HepG2 (cell line): Measurements from ENCODE around the gene NTN3. TPM values are rescaled to one million over a fixed set of nuclear protein-coding genes. Genes with fewer than 3 reads are reported as not detected.

Experiments used
- ATAC-seq: fragments of 200-7000 bp; cut with Tn5 transposase; 3 replicates; pipeline ENCODE4 v1.9.1; 2020; ENCODE audit warnings: mild to moderate bottlenecking, moderate library complexity
- BruUV-seq: library from RNA; stranded (reverse); fragments of 400-500 nt; replicated peaks from 2 replicates; lab custom pipeline; 2021; lab: Mats Ljungman, UMichigan
- CTCF ChIA-PET: fragments of 300-600 bp; formaldehyde crosslinking; extraction: SDS; loops from one replicate; lab custom pipeline; 2021; ENCODE audit warnings: low total read pairs, inconsistent platforms, low intra/inter-chr PET ratio; lab: Yijun Ruan, JAX
- POLR2A ChIA-PET: fragments of 350-600 bp; sonication (Branson Sonifier 250); formaldehyde crosslinking; loops from one replicate; lab custom pipeline; 2020; ENCODE audit warnings: antibody characterized with exemption, inconsistent platforms; lab: Yijun Ruan, JAX
- DNase-seq: peaks from one replicate; pipeline ENCODE4 v3.0.0-alpha.2; 2015; ENCODE audit warnings: low spot score
- FAIRE-seq: peaks from 3 replicates; lab custom pipeline; 2011; peaks lifted over from hg19 to GRCh38; lab: Jason Lieb, UNC
- H2AFZ ChIP-seq: one replicate; pipeline ENCODE4 v1.6.1; 2011; ENCODE audit warnings: low read length, inconsistent platforms
- H3K27ac ChIP-seq: fragments of 300-600 bp; 3 replicates; pipeline ENCODE4 v1.8.0; 2011; ENCODE audit warnings: mixed run types, mild to moderate bottlenecking, mixed read lengths, low read length, inconsistent platforms; ENCODE audit not compliant: insufficient read depth; ENCODE audit errors: extremely low read length
- H3K27me3 ChIP-seq, 2 experiments: fragments of 200-600 bp in 1 of 2; 2 replicates in 1 of 2; 3 replicates in 1 of 2; pipeline versions ENCODE4 v1.6.0 to v1.8.0; 2011; ENCODE audit warnings: low read length in 2 of 2, mild to moderate bottlenecking in 2 of 2, moderate library complexity in 2 of 2, inconsistent platforms in 1 of 2; ENCODE audit not compliant: insufficient read depth in 2 of 2, control insufficient read depth in 1 of 2
- H3K36me3 ChIP-seq, 2 experiments: fragments of 200-600 bp in 1 of 2; replicated peaks in 1 of 2; 2 replicates in 1 of 2; 3 replicates in 1 of 2; pipeline versions ENCODE4 v1.5.1 to v1.8.0; 2011; ENCODE audit warnings: low read length in 2 of 2, inconsistent platforms in 1 of 2; ENCODE audit not compliant: insufficient read depth in 2 of 2, control insufficient read depth in 1 of 2
- H3K4me1 ChIP-seq: 2 replicates; pipeline ENCODE4 v1.5.1; 2012; ENCODE audit warnings: low read length, inconsistent platforms; ENCODE audit not compliant: insufficient read depth
- H3K4me2 ChIP-seq: 2 replicates; pipeline ENCODE4 v1.6.0; 2011; ENCODE audit warnings: low read depth, low read length, inconsistent platforms
- H3K4me3 ChIP-seq, 3 experiments: fragments of 200-600 bp in 1 of 3; sonication (generic), shearing (Covaris generic) in 1 of 3; replicated peaks in 1 of 3; 2 replicates each; pipeline ENCODE4 v1.5.1; 2011 to 2016; ENCODE audit warnings: low read length in 3 of 3, inconsistent platforms in 2 of 3, low read depth in 2 of 3, mild to moderate bottlenecking in 2 of 3, control low read depth in 1 of 3, mixed read lengths in 1 of 3; ENCODE audit not compliant: insufficient read depth in 1 of 3
- H3K79me2 ChIP-seq: one replicate; pipeline ENCODE4 v1.6.1; 2011; ENCODE audit warnings: low read length, inconsistent platforms; ENCODE audit not compliant: insufficient read depth
- H3K9ac ChIP-seq: 2 replicates; pipeline ENCODE4 v1.6.0; 2011; ENCODE audit warnings: mild to moderate bottlenecking, low read depth, low read length, inconsistent platforms; ENCODE audit not compliant: insufficient read depth
- H3K9me3 ChIP-seq: 2 replicates; pipeline ENCODE4 v1.5.1; 2012; ENCODE audit warnings: mild to moderate bottlenecking, low read length
- H4K20me1 ChIP-seq: 2 replicates; pipeline ENCODE4 v1.6.0; 2011; ENCODE audit warnings: inconsistent platforms, mild to moderate bottlenecking, low read length, moderate library complexity; ENCODE audit not compliant: insufficient read depth
- CHD4 ChIP-seq: fragments of 200-600 bp; sonication (generic); IDR thresholded peaks from 2 replicates; pipeline ENCODE4 v1.7.0; 2017; ENCODE audit warnings: mild to moderate bottlenecking, low read length, borderline replicate concordance
- ELF3 ChIP-seq: IDR thresholded peaks from 2 replicates; pipeline ENCODE4 v1.6.1; 2016; ENCODE audit warnings: missing genetic modification reagents, missing compliant biosample characterization
- GFI1 ChIP-seq: sonication (generic); formaldehyde crosslinking; IDR thresholded peaks from 2 replicates; pipeline ENCODE4 v1.5.0; 2020; ENCODE audit warnings: missing genetic modification reagents, mild to moderate bottlenecking, borderline replicate concordance
- HNRNPK ChIP-seq: fragments of 200-400 bp; formaldehyde crosslinking; IDR thresholded peaks from 2 replicates; pipeline ENCODE4 v1.6.1; 2018; ENCODE audit warnings: low read length, low read depth, moderate library complexity, mild to moderate bottlenecking; ENCODE audit not compliant: poor library complexity, severe bottlenecking
- ISX ChIP-seq: sonication (generic); formaldehyde crosslinking; conservative IDR thresholded peaks from 2 replicates; pipeline ENCODE4 v1.5.0; 2020; ENCODE audit warnings: missing genetic modification reagents
- KDM1A ChIP-seq: IDR thresholded peaks from 2 replicates; pipeline ENCODE4 v1.6.1; 2016; ENCODE audit warnings: missing compliant biosample characterization
- NPAS2 ChIP-seq: sonication (generic); formaldehyde crosslinking; IDR thresholded peaks from 2 replicates; pipeline ENCODE4 v1.8.0; 2022; ENCODE audit warnings: mild to moderate bottlenecking, missing genetic modification reagents, borderline replicate concordance
- RARA ChIP-seq: IDR thresholded peaks from 2 replicates; pipeline ENCODE4 v1.6.1; 2016; ENCODE audit warnings: missing genetic modification reagents, missing compliant biosample characterization
- RNF2 ChIP-seq: fragments of 450-650 bp; conservative IDR thresholded peaks from 2 replicates; pipeline ENCODE4 v1.6.1; 2016; ENCODE audit warnings: low read depth
- SNRNP70 ChIP-seq: fragments of 200-400 bp; formaldehyde crosslinking; IDR thresholded peaks from 2 replicates; pipeline ENCODE4 v1.6.1; 2017; ENCODE audit warnings: mild to moderate bottlenecking, low read depth, low read length, moderate library complexity
- SP5 ChIP-seq: IDR thresholded peaks from 2 replicates; pipeline ENCODE4 v1.6.1; 2016; ENCODE audit warnings: low read depth, borderline replicate concordance
- ZKSCAN8 ChIP-seq: IDR thresholded peaks from 2 replicates; pipeline ENCODE4 v1.6.1; 2016; ENCODE audit warnings: borderline replicate concordance, missing genetic modification reagents, missing compliant biosample characterization
- ZNF256 ChIP-seq: sonication (generic); formaldehyde crosslinking; conservative IDR thresholded peaks from 2 replicates; pipeline ENCODE4 v1.4.0; 2020; ENCODE audit warnings: missing genetic modification reagents
- ZNF335 ChIP-seq: sonication (generic); formaldehyde crosslinking; IDR thresholded peaks from 2 replicates; pipeline ENCODE4 v1.4.0; 2020; ENCODE audit warnings: missing genetic modification reagents
- ZNF383 ChIP-seq: sonication (generic); formaldehyde crosslinking; IDR thresholded peaks from 2 replicates; pipeline ENCODE4 v1.4.0; 2020; ENCODE audit warnings: missing genetic modification reagents, mild to moderate bottlenecking, borderline replicate concordance
- ZNF547 ChIP-seq: sonication (generic); formaldehyde crosslinking; IDR thresholded peaks from 2 replicates; pipeline ENCODE4 v1.5.1; 2020; ENCODE audit warnings: mild to moderate bottlenecking, missing genetic modification reagents
- ZNF563 ChIP-seq: sonication (generic); formaldehyde crosslinking; IDR thresholded peaks from 2 replicates; pipeline ENCODE4 v1.8.0; 2022; ENCODE audit warnings: mild to moderate bottlenecking, moderate library complexity, missing genetic modification reagents
- ZNF605 ChIP-seq: sonication (generic); formaldehyde crosslinking; IDR thresholded peaks from 2 replicates; pipeline ENCODE4 v1.8.0; 2022; ENCODE audit warnings: mild to moderate bottlenecking, missing genetic modification reagents
- ZNF788 ChIP-seq: sonication (generic); formaldehyde crosslinking; IDR thresholded peaks from 2 replicates; pipeline ENCODE4 v1.5.0; 2020; ENCODE audit warnings: mild to moderate bottlenecking, missing genetic modification reagents, borderline replicate concordance
- ZNF841 ChIP-seq: sonication (generic); formaldehyde crosslinking; IDR thresholded peaks from 2 replicates; pipeline ENCODE4 v1.8.1; 2023; ENCODE audit warnings: missing genetic modification reagents, borderline replicate concordance
- WGBS: methylation state at CpG from one replicate; pipeline ENCODE4 v1.1.6; 2017; ENCODE audit warnings: low lambda C conversion rate; 5-methylcytosine and 5-hydroxymethylcytosine counted together
- in situ Hi-C: cut with HindIII; loops from 2 replicates; pipeline ENCODE4 v1.10.0; 2017; ENCODE audit warnings: low pct_unique_long_range_greater_than_20kb; ENCODE audit not compliant: extremely low pct_ligation_motif_present
- intact Hi-C: fragments of 100-400 bp; cut with micrococcal nuclease; formaldehyde crosslinking; loops from one replicate; pipeline ENCODE4 v1.10.0; 2022; ENCODE audit not compliant: unreplicated experiment
- polyA plus RNA-seq, 8 experiments: library from polyadenylated mRNA; depleted of rRNA in 3 of 8; stranded (reverse) in 7 of 8; unstranded in 1 of 8; fragments of >200 nt; fragmentation: Illumina TruSeq in 4 of 8; extraction: Trizol in 4 of 8; gene quantifications; 2 replicates each; pipeline versions ENCODE4 v1.2.1 to v1.2.3, GENCODE V29; 2011 to 2016; ENCODE audit warnings: low read depth in 4 of 8, missing spikeins in 1 of 8, mixed read lengths in 1 of 8; ENCODE audit not compliant: insufficient read depth in 1 of 8
- total RNA-seq, 5 experiments: library from RNA; depleted of rRNA; stranded (reverse); fragments of >200 nt; fragmentation: Illumina TruSeq; extraction: Trizol; gene quantifications; 2 replicates each; pipeline ENCODE4 v1.2.3, GENCODE V29; 2016; ENCODE audit warnings: low read depth in 1 of 5
- TF ChIP-seq, protein P1 (sequence below): sonication (generic); formaldehyde crosslinking; IDR thresholded peaks from 2 replicates; pipeline ENCODE4 v1.4.0; 2020; ENCODE audit warnings: mild to moderate bottlenecking, low read depth, missing genetic modification reagents
- TF ChIP-seq, protein P2 (sequence below): IDR thresholded peaks from 2 replicates; pipeline ENCODE4 v1.6.1; 2016; ENCODE audit warnings: low read depth, control low read depth

NTN3 gene
- total and polyA plus RNA-seq, 2 of the 13 experiments (the other 11 are each of a cell fraction or from before 2014, with no cell fraction given) = 0.09 to 0.20 TPM

DNA sequence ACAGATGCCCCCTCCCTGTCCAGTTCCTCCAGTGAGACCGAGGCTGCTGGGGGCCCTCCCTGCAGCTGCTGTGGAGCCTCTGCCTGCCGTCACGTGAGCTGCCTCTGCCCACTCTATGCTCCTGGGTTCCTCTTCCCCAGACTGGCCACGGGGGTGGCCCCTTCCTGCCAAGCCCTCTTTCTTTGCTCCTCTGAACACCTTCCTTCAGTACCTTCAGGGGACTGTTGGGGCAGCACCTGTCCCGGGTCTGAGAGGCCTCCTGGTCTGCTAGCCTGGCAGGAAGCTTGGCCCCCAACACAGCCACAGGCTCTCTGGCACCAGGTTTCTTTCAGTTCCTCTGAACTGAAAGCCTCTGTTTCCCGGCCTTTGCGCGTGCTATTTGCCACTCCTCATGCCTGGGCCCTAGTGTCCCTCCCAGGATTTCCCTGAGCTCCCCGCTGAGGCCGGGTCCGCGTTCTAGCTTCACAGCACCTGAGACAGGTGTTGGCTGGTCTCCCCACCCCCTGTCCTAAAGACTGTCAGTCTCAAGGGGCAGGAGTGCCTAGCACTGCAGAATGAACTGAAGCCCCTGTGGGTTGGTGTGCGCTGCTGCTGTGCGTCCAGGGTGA lies 36.1 kb downstream of the NTN3 start (continued):
- TF ChIP-seq, protein P1, sequence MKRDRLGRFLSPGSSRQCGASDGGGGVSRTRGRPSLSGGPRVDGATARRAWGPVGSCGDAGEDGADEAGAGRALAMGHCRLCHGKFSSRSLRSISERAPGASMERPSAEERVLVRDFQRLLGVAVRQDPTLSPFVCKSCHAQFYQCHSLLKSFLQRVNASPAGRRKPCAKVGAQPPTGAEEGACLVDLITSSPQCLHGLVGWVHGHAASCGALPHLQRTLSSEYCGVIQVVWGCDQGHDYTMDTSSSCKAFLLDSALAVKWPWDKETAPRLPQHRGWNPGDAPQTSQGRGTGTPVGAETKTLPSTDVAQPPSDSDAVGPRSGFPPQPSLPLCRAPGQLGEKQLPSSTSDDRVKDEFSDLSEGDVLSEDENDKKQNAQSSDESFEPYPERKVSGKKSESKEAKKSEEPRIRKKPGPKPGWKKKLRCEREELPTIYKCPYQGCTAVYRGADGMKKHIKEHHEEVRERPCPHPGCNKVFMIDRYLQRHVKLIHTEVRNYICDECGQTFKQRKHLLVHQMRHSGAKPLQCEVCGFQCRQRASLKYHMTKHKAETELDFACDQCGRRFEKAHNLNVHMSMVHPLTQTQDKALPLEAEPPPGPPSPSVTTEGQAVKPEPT (CRISPR knock-in tag) = no peak
- TF ChIP-seq ZNF256 (CRISPR knock-in tag) = no peak

DNA sequence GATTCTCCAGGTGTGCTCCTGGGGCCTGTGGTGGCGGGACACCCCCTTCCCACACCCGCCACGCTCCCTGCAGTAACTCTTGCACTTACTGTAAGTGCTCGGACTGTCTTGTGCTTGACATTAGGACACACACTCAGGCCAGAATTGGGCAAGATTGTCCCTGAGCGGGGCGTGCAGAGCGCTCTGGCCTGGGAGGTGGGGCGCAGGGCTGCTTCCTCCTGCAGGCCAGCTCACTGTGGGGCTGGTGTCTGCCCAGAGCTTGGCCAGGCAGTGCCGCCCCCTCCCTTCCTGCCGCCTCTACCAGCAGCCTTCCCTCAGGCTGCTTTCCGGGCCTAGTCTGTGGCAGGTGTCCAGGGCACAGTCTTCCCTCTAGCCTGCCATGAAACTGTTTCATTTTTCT lies 36.6 kb downstream of the NTN3 start:
- WGBS = 98% methylated on average over 10 of the region's 11 CpGs
- Histone ChIP-seq H3K79me2 (no peaks in the 10 kb centered on the region), H2AFZ (no peak overlapping the region), H3K4me3 (no peak overlapping the region), H3K27ac (no peak overlapping the region), H3K27me3 (no peaks in the 10 kb centered on the region), H3K9ac (no peak overlapping the region), H3K36me3 (no peaks in the 10 kb centered on the region), H3K4me2 (no peak overlapping the region), H3K4me1 (peaks cover 24% of the 10 kb centered on the region), H4K20me1 (no peaks in the 10 kb centered on the region), H3K9me3 (no peaks in the 10 kb centered on the region)
- in situ Hi-C loops (no loop called here), intact Hi-C loops (loop anchor here (10.0 kb wide), 1 partner anchor 163 kb away; the partner anchor contains the start of gene ABCA3)
- ChIA-PET CTCF (no interaction called here), POLR2A (no interaction called here)
- BruUV-seq = no TSS peak
- TF ChIP-seq GFI1 (no peak), ZNF788 (CRISPR knock-in tag) (no peak), SNRNP70 (no peak), ZNF335 (CRISPR knock-in tag) (no peak), ZNF841 (no peak), KDM1A (no peak), ZNF605 (CRISPR knock-in tag) (no peak), ZKSCAN8 (CRISPR knock-in tag) (no peak), HNRNPK (no peak), CHD4 (no peak), NPAS2 (CRISPR knock-in tag) (no peak), ELF3 (CRISPR knock-in tag) (no peak), ZNF547 (CRISPR knock-in tag) (no peak), ZNF563 (CRISPR knock-in tag) (no peak), ZNF383 (CRISPR knock-in tag) (no peak), RARA (CRISPR knock-in tag) (no peak), SP5 (CRISPR knock-in tag) (no peak), RNF2 (no peak), ISX (no peak)
- TF ChIP-seq, protein P2, sequence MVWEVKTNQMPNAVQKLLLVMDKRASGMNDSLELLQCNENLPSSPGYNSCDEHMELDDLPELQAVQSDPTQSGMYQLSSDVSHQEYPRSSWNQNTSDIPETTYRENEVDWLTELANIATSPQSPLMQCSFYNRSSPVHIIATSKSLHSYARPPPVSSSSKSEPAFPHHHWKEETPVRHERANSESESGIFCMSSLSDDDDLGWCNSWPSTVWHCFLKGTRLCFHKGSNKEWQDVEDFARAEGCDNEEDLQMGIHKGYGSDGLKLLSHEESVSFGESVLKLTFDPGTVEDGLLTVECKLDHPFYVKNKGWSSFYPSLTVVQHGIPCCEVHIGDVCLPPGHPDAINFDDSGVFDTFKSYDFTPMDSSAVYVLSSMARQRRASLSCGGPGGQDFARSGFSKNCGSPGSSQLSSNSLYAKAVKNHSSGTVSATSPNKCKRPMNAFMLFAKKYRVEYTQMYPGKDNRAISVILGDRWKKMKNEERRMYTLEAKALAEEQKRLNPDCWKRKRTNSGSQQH (CRISPR knock-in tag) = no peak
- FAIRE-seq (no peak), ATAC-seq (no peak), DNase-seq (no peak)
